ENCODE results near the gene KLHL26.
A peak's percentile ranks its signal among the peaks of the same experiment; 100 is the strongest.

The KLHL26 gene

DNA sequence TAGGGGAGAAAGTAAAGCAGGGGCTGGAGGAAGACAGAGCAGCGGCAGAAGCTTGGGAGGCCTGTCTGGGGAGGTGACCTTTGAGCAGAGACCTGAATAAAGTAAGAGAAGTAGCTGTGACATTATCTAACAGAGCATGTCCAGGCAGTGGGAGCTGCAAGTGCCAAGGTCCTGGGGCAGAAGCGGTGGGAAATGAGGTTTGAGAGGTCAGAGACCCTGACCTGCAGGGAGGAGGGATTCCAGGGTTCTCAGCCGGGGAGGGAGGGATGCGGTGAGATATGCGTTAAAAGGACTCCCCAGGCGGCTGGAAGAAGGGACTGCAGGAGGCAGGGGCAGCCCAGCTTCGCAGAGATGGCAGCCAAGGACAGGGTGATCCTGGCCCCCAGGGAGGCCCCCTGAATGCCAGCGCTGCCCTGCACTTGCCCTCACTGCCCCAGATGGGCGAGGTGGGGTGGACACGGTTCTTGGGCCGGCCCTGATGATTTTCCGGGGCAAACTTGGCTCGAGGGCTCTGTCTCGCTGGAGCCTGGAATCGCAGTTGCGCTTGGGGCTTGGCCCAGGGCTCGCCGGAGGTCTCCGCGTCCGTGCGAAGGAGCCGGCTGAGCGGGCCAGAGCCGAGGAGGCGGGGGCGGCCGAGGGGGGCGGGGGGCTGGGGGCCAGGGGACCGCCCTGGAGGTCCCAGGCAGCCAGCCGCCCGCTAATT is 33.4 kb upstream of the KLHL26 start:
- no peak for DNase-seq

DNA sequence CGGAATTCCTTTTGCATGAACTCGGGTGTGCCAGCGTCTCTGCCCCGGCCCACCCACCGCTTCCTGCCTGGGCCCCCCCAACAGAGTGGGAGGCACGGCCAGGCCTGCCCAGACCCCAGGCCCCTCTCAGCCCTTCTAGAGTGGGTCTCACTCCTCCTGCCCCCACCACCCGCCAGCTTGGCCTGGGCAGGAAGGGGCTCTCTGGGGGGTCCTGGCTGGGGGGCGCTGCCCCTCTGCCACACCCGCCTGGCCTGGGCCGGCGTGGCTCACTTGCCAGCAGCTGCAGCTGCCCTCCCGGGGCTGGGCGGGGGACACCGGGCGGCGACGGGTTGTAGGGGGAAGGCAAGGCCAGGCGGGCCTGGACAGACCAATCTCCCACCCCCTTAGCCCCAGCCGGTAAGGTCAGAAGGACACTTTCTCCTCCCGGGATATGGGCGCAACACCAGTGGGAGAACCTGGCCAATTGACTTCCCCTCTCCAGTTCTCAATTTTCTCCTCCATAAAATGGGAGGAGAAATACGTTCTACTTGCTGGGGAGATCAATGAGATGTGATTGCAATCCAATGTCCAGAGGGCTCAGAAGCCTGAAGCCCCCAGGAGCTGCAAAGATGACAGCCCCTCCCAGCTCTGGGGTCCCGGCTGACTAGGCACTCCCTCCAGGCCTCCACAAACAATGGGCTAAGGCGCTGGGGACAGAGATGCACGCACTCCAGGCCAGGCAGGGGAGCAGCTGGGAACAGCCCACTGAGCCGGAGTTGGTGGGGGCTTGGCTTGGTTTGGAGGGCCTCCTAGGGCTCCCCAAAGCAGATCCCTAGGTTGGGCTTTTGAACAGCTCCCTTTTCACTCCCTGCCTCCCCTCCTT is 32.6 kb upstream of the KLHL26 start:
- no peak for DNase-seq

DNA sequence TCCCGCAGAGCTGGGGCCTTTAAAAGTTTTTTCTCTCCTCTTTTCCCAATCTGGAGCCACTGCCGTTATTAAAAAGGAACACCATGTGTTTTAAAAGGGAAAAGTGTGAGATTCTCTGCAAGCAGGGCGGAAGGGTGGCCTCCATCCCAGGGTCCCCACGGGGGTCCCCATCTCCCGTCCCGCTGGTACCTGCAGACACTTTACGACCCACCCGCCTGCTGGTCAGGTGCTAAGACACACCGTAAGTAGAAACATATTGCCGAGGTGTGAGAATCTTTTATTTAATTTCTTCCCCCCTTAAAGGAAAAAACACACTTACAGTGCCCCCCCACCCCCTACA is 32.0 kb upstream of the KLHL26 start:
- DNase-seq: no peak

DNA sequence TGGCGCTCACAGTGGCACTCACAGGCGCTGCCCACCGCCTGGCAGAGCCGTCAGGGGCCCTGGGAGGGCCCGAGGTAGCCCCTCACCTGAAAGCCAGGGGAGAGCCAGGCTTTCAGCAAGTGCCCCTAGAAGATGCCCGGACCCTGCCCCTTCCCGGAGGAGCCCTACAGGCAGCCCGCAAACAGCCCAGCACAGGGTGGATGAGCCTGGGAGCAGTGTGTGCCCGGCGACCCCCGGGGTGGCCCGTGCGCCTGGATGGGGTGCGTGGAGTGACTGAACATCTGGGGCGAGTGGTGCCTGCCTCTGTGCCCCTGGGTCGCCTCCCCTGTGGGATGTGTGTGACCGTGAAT is 31.7 kb upstream of the KLHL26 start:
- no peak for DNase-seq

DNA sequence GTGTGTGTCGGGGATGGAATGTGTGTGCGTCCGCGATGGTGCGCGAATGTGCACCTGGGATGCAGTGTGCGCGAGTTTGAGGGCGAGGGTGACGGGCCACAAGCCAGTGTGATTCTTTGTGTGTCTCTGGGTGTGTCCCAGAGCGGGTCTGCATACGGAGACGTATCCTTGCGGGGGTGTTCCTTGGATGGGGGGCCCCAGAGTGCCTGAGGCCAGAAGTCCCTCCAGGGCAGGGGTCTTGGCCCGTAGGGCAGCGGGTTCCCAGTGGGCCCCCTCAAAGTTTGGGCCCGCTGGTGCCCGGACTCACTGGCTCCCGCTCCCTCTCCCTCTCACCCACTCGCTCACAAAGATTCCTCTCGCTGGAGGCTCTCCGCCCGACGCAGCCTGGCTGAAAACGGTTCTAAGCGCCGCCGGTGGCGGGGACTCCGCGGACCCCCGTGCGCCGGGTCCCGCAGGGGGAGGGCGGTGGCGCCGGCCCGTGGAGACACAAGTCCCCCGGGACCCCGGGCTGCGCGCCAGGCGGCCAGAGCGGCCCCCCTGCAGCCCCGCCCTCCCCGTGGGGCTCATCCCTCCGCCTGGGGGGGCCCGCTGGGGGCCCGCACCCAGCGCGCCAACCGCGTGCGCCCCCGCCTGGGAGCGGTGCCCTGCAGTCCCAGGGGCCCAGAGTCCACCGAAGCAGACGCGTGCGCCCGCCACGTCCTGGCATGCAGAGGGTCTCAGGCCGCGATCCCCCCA is 31.1 kb upstream of the KLHL26 start:
- no peak for DNase-seq

DNA sequence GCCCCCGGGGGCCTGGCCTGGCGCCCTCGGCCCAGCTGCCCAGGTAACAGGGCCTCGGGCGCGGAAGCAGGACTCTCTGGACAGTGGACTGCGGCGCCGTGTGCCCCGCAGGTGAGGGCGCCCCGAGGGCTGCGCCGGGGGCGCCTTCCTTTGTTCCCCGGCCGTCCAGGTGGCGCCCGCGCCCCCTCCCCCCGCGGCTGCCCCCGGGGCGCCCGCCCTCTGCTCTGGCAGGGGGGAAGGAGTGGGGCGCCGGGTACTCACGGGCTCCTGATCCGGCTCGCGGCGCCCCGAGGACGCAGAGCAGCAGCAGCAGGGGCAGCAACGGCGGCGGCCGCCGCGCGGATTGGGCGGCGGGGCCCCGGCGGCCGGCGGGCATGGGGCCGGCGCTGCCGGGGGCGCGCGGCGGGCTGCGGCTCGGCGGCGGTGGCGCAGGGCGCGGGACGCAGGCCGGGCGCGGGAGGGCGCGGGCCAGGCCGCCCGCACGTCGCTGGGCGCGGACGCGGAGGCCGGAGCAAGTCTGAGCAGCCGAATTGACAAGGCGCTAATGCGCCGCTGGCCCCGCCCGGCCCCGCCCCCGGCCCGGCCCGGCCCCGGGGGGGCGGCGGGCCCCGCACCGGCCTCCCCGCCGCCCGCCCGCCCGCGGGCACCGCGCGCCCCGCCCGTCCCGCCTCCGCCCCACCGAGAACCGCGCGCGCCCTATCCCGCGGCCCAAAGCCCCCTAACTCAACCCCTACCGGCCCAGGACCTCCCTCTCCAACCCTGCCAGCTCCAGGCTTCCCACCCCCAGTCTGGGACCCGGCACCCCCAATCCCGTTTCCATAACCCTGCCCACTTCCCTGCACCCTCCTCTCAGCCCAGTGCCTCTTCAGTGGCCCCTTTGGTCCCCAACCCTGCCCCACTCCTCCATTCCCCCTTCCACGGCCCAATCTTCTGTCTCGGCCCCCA is 30.3 kb upstream of the KLHL26 start, which contains the start of gene CRLF1:
TSS of gene CRLF1 (minus strand) at position 519 of the 945 bp plus-strand sequence. CDS start at position 376, 143 bp downstream.
- no peak for DNase-seq

DNA sequence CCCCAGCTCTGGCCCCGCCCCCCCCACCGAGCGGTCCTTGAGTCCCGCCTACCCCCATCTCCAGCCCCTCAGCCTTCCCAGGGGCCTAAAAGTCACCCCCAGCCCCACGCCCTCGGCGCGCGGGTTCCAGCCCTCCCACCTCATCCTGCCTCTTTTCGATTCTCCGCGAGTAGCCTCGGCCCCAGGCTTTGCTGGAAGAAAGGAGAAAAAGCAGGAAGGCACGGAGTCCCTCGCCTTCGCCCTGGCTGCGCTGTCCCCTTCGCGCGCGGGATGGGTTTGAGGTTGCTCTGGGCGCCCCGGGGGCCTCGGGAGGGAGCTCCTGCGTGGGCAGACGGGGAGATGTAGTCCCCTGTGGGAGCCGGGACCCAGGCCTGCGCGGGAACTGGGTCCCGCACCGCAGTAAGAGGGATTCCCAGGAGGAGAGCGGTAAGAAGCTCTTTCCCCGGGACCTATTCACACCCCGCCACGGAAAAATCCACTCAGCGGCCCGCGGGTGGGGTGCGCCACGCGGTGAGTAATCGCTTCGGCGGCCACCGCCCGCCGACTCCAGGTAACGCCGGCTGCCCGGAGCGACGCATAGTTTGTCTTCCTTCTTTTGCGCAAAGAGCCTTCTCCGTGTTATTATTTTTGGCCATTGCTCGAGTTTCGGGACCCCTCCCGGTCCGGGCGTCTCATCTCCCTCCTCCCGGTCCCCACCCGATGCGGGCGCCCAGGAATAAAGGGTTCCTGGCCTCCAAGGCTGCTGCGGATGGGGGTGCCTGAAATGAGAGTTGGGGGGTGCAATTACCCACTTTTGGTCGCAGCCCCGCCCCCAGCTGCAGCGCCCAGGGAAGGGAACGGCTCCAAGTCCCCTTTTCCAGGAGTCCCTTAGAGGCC is 29.4 kb upstream of the KLHL26 start:
- no peak for DNase-seq

DNA sequence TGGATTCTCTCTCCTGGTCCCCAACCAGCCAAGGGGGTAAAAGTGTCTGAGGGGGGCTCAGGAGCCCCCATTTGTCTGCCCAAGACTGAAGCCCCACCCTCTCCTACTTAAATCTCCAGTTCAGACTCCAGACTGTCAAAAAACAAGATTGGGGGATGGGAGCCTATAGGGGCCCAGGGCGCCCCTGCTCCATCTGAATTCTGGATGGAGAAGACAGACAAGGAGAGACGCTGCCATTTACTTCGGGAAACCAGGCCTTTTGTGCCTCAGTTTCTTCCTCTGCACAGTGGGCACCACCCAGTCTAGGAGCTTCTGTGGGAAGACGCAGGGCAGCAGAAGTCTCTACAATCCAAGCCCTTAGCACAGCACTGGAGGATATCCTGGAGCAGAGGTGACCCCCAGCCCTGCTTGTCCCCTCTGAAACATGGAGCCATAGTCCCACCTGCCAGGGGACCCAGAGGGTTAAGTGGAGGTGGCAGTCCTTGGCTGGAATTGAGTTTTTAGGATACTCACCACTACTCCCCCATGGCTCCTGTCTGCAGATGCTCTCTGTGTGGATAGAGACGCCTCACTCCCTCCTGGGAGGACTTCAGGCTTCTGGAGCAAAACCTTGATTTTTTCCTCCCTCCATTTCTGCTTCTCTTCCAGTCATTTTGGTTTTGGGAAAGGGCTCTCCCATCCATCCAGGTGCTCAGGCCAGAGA is 28.6 kb upstream of the KLHL26 start:
- no peak for DNase-seq

DNA sequence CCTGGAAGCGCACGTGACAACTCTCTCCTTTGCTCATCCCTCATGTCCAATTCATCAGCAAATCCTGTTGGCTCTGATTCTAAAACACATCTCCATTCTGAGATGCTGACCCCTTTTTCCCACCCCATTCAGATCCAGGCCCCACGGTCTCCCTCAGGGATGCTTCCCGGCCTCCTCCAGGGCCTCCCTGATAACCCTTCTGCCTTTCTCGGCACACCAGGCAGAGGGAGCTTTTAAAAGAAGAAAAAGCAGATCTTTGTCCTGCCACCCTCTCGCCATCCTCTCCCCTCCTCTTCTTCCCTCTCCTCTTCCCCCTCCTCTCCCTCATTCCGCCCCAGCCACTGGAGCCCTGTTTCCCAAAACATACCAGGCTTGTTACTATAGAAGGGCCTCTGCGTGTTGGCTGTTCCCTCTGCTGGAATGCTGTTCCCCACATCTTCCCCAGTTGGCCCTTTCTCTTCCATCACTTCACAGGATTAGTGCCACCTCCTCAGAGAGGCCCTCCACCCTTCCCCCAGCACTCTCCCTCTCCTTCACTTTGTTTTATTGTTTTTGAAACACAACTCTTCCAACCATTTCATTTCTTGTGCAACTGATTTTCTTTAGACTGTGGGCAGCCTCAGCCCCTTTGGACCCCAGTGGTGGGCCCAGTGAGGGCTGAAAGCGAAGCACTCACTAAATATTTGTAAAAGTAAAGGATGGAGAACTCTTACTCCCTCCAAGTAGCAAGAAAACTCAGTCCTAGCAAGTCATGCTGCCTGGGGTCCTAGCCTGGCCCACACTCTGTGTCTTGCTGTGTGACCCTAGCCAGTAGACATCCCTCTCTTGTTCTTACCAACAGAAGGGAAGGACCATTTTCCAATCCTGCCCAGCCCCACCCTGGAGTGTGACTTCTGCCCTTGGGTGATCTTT is 27.8 kb upstream of the KLHL26 start:
- no peak for DNase-seq

DNA sequence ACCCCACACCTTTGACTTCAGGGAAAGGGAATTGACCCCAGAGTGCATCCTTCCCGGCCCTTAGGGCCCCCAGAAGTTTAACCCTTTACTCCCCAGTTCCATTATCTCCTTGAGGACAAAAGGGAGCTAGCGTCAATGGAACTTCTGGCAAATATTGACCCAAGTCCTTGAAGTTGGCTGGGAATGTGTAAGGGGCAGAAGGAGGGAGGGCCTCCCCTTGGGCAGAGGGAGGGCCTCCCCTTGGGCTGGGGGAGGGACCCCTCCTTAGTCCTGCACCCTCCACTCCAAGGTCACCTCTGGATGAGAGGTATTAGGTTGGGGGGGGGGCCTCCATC is 27.1 kb upstream of the KLHL26 start:
- DNase-seq: no peak

DNA sequence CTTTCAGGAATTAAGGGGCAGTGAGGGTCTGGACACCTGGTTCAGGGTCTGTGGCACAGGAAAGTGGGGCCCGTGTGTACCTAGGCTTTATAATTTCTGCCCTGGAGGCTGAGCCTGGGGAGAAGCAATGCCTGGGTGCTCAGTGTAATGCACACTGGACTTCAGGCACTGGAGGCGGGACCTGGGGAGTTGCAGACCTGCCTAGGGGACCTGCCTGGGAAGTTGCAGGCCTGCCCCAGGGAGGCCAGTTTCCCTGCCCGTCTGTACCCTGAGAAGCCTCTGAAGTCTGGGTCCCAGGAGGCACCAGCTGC is 26.6 kb upstream of the KLHL26 start:
- no peak for DNase-seq

DNA sequence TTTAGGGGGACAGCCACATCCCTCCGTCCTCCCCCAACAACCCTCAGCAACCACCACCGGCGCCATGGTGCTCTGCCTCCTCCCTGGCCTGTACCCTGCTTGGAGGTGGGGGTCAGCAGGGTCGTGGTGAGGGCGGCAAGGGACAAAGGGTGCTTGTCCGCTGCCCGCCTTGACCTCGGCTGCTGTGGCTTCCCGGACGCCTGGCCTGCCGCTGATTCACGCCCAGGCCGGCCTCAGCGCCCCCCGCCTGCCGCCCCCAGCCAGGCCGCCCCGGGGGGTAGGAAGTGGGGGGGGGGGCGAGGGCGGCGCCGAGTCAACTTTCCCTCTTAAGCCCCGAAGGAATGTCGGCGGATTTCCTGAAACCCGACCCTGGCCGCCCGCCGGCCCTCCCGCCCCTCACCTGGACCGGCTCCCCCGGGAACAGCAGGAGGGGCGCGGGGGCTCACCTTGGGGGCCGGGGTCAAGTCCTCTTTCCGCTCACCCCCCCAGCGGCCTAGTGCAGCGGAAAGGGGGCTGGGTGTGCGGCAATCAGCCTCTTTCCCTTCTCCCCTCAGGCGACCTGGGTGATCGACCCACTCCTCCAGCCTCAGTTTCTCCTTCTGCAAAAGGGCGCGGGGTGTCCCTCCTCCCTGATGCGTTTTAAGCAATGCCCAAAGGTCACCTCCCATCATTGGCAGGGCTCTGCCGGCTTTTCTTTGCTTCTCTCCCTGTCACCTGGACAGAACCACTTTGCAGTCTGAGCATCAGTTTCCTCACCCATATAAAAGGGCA is 26.1 kb upstream of the KLHL26 start:
- no peak for DNase-seq

DNA sequence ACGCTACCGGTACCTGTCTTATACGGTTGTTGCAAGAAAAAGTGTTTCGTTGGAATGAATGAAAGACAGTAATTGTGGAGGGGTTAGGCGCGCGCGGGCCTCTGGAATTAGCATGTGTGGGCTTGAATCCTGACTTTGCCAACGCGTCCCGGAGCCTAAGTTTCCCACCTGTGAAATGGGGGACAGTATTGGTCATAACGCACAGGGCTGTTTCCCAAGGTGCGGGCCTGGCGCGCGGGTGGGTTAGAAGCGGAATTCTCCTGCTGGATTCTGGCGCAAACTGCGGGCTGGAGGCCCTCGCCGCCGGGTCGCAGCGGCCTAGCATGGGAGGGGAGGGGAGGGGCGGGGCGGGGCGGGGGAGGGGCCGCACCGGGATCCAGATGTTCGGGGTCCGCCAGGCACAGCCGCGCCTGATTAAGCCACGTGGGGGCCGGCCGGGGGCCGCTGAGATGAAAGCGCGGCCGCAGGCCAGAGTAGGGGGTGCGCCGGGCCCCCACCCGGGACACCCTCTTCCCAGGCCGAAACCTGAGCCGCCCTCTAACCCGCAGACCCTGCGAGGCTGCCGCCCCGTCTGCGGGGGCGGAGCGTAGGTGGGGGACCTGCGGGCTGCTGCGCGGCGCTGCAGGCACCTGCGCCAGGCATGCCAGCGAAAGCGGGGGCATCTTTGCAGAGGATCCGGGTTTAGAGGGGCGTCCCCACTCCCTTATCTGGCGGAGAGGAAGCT is 25.3 kb upstream of the KLHL26 start:
- DNase-seq: no peak

DNA sequence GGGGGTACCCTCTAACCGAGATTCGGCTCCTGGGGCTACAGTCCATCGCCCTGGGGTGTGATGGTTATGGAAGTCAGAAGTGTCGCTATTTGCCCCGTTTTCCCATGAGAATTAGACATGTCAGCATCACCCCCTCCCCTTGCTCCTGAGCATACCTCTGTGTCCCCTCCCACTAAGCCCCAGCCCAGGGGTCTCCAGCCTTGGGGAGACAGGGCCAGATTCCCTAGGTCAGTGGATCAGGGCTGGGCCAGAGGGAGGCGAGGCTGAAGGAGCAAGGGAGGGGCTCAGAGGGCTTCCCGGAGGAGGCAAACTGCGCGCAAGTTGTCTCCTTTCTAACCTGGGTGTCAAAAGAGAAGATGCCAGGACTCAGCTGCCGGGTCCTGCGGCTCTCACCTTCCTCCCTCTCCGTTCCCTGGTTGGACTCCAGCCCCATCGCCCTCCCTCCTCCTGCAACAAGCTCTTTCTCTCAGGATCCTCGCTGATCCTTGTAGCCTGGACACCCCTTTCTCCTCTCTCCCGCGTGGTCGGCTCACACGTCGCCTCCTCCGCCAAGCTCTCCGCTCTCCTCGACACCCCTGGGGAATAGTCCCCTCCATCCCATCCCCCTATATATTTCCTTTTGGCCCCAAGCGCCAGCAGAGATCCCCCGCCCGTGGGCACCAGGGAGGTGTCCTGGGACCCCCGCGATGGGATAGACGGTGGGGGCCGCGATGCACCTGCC is 24.6 kb upstream of the KLHL26 start:
- no peak for DNase-seq

DNA sequence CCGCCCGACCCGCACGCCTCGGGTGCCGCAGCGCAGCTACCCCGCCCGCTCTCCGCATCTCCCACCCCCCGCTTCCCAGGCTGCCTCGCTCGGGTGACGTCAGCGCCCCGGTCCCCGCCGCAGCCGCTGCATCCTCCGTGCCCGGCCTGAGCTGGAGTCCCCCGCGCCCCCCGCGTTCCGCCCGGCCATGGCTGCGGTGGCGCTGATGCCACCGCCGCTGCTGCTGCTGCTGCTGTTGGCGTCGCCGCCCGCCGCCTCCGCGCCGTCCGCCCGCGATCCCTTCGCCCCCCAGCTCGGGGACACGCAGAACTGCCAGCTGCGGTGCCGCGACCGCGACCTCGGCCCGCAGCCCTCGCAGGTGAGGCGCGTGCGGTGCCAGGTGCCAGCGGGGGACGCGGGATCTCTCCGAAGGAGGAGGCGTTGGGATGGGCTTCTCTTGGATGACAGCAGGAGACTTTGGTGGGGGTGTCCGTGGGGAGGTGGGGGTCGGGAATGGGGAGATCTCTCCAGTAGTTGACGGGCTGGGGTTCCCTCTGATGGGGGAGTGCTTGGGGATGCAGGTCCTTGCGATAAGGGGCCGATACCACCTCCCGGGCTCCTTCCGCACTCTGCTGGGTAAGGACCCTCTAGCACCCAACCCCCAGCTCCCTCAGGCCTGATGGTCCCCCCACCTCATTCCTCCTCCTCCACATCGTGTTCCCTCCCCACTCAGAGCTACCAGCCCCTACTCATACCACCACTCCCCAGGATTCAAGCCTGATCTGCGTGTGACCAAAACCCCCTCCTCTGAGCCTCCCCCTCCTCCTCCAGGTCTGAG is 23.8 kb upstream of the KLHL26 start, which contains the start of gene TMEM59L:
TSS of gene TMEM59L (plus strand) at position 99 of the 817 bp plus-strand sequence. CDS start at position 188, 89 bp downstream.
- DNase-seq: peak; percentile 55

DNA sequence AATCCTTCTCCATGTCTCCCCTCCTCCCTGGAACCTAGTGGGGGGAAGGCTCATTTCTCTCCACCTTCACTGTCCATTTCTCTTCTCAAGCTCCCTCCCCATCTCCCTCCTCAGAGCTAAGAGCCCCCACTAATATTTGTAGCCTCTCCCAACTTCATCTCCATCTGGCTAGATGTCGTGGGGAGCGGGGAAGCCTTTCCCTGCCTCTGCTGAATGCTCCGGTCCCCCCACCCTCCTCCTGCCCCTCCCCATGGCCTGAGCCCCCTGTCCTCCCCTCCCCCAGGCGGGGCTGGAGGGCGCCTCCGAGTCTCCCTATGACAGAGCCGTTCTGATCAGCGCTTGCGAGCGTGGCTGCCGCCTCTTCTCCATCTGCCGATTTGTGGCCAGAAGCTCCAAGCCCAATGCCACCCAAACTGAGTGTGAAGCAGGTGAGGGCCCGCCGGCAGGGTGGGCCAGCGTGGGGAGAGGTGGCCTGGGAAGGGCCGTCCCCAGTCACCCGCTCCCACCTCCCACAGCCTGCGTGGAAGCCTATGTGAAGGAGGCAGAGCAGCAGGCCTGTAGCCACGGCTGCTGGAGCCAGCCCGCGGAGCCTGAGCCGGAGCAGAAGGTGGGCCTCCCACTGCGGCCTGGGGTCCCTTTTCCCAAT is 23.1 kb upstream of the KLHL26 start:
- no peak for DNase-seq
